Hepatocyte (in vitro differentiated cells): ENCODE results near the gene TNFSF11.

ENCODE experiments used
- CTCF ChIP-seq: fragments of 200-600 bp; sonication (generic); IDR thresholded peaks from 2 replicates; pipeline ENCODE4 v1.5.1; 2016; ENCODE audit warnings: antibody characterized with exemption, mild to moderate bottlenecking; ENCODE audit not compliant: poor library complexity
- EZH2 ChIP-seq: fragments of 200-600 bp; sonication (generic); IDR thresholded peaks from 2 replicates; pipeline ENCODE4 v1.6.1; 2016; ENCODE audit warnings: antibody characterized with exemption, mild to moderate bottlenecking, borderline replicate concordance

- TF ChIP-seq CTCF (no peak), EZH2 (no peak)
These were observed 59.5 kb downstream of the TNFSF11 start for GRCh38 chr13:42633495-42633894.
